ENCODE results near the gene ALPL. TPM values are rescaled to one million over a fixed set of nuclear protein-coding genes. Genes with fewer than 3 reads are reported as not detected.

Gene ALPL
- total and polyA plus RNA-seq, 9 donors, result 1.2 to 9.2 (median 3.8) TPM

DNA sequence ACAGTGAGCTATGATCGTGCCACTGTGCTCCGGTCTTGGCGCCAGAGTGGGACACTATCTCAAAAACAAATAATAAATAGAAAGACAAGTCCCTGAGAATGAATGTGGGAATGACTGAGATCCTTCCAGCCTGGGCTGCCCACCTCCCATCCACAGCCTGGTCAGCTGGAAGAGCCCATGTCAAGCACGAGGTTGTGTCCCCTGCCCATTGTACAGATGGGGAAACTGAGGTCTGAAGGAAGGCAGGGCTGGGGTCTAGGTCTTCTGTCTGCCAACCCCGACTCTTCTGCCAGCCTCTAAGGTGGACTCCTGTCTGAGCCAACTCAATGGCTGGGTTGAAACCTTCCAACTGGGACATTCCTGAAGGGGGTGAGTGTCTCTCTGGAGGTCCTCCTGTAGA, 80.4 kb downstream of the ALPL start:
- Histone ChIP-seq H3K27ac (no peak overlapping the region), H3K27me3 (no peaks in the 10 kb centered on the region), H3K4me1 (ENCODE audit: insufficient read depth) (no peaks in the 10 kb centered on the region), H3K9me3 (no peaks in the 10 kb centered on the region), H3K36me3 (no peaks in the 10 kb centered on the region), H3K4me3 (no peak overlapping the region)
- TF ChIP-seq, protein P1, sequence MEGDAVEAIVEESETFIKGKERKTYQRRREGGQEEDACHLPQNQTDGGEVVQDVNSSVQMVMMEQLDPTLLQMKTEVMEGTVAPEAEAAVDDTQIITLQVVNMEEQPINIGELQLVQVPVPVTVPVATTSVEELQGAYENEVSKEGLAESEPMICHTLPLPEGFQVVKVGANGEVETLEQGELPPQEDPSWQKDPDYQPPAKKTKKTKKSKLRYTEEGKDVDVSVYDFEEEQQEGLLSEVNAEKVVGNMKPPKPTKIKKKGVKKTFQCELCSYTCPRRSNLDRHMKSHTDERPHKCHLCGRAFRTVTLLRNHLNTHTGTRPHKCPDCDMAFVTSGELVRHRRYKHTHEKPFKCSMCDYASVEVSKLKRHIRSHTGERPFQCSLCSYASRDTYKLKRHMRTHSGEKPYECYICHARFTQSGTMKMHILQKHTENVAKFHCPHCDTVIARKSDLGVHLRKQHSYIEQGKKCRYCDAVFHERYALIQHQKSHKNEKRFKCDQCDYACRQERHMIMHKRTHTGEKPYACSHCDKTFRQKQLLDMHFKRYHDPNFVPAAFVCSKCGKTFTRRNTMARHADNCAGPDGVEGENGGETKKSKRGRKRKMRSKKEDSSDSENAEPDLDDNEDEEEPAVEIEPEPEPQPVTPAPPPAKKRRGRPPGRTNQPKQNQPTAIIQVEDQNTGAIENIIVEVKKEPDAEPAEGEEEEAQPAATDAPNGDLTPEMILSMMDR (IDR thresholded peaks at IDR 0.05), result no peak
- TF ChIP-seq POLR2A (IDR thresholded peaks at IDR 0.05) (no peak), EP300 (IDR thresholded peaks at IDR 0.05) (no peak)
- intact Hi-C loops (cut with DNase I), result loop anchor here in 1 of 4 donors (10.0 kb wide), 1 partner anchor 205 kb away; no protein-coding TSS in a partner anchor
- DNase-seq, result no peak
- WGBS, 3 donors, result 77 to 90% (median 81%) methylated on average over 5 of the region's 5 CpGs

DNA sequence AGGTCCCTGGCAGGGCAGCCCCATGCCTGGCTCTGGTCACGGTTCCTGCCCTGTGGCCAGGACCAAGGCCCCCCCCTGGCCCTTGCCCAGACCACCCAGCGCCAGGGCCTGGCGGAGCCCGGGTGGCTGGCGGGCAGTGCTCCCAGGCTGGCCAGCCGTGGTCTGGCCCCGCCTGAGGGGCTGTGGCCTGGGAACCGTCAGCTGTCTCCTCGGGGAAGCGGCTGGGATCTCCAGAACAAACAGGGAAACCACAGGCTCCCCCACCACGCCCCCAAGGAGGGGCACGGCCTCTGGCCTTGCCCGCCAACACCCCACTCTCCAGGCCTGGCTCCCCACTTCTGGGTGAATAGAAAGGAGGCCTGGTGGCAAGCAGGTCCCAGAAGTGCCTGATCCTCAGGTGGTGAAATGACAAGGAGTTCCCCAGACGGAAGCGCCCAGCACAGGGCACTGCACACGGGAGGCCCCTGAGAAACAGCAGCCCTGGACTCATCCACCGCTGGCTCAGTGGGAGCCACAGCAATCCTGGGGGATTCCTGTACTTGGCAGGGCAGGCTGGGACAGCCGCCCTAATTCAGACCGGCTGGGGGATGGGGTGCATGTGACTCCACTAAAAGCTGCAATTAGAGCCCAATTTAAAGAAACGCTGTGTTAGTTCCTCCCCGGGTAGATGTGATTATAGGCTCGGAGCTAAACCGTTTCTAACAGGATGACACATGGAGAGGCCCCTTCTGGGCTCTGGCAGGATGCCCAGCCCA, 81.1 kb downstream of the ALPL start:
- TF ChIP-seq EP300 (IDR thresholded peaks at IDR 0.05) (no peak), POLR2A (IDR thresholded peaks at IDR 0.05) (no peak)
- TF ChIP-seq, protein P1 (IDR thresholded peaks at IDR 0.05), result no peak
- no peak overlapping the region for H3K27ac ChIP-seq
- no peak for DNase-seq
- no peak overlapping the region for H3K4me3 ChIP-seq
- WGBS, 3 donors, result 30 to 43% (median 41%) methylated on average over 16 to 23 of the region's 23 CpGs
- H3K4me1 ChIP-seq (ENCODE audit: insufficient read depth), result no peaks in the 10 kb centered on the region
- H3K9me3 ChIP-seq, result no peaks in the 10 kb centered on the region
- no peaks in the 10 kb centered on the region for H3K27me3 ChIP-seq
- intact Hi-C loops (cut with DNase I), result loop anchor here in 1 of 4 donors (10.0 kb wide), 1 partner anchor 206 kb away; no protein-coding TSS in a partner anchor
- no peaks in the 10 kb centered on the region for H3K36me3 ChIP-seq

DNA sequence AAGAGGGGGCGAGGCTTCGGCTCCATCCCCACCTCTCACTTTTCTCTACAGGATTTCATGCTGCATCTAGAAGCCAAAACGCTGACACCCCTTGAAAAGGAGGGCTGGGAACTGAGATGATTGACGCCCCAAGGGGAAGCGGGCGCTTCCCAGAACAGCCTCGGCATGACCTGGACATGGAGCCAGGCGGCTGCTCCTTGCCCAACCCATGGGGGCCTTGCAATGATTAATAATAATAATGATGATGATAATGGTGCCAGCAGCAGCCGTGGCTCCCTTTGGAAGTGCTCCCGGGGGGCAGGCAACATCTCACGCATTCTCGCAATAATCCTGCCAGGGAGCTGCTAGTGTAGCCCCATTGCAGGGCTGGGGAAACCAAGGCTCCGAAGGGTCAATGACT, 81.7 kb downstream of the ALPL start:
- TF ChIP-seq, protein P1 (IDR thresholded peaks at IDR 0.05), result no peak
- TF ChIP-seq EP300 (IDR thresholded peaks at IDR 0.05) (no peak), POLR2A (IDR thresholded peaks at IDR 0.05) (no peak)
- DNase-seq, result no peak
- H3K27ac ChIP-seq, result no peak overlapping the region
- no peaks in the 10 kb centered on the region for H3K27me3 ChIP-seq
- H3K4me1 ChIP-seq (ENCODE audit: insufficient read depth), result no peaks in the 10 kb centered on the region
- 44 to 48% (median 47%) methylated on average over 13 of the region's 13 CpGs for WGBS, 3 donors
- no peaks in the 10 kb centered on the region for H3K36me3 ChIP-seq
- no peaks in the 10 kb centered on the region for H3K9me3 ChIP-seq
- intact Hi-C loops (cut with DNase I), result loop anchor here in 1 of 4 donors (10.0 kb wide), 1 partner anchor 206 kb away; no protein-coding TSS in a partner anchor
- H3K4me3 ChIP-seq, result no peak overlapping the region

DNA sequence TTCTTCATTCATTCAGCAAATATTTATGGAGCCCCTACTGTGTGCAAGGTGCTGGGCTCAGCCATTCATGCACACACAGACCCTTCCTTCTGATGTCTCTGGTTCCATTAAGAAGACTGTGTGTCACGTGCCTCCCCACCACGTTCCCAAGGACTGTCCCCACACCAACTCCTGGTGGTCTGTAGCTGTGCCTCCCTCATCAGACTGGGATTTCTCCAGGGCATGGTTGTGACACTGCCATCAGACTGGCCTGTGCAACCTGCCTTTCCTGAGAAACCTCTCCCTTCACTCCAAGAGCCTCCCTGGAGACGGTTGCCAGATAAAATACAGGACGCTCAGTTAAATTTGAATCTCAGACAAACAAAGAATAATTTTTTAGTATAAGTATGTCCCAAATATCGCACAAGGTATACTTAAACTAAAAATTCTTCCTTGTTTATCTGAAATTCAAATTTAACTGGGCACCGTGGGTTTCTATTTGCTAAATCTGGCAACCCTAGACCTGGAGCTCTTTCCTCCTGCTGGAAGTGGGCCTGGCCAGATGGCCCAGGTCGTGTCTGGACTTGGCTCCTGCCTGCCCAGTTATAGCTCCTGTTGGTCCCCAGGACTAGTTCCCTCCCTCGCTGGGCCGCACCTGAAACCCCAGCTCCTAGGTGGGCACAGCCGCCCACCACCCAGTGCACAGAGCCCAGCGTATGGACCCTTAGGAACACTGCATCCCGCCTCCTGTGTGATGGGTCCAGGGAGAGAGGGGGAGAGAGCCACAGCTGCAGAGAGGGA, 83.1 kb downstream of the ALPL start:
- H3K27ac ChIP-seq, result no peak overlapping the region
- intact Hi-C loops (cut with DNase I), result loop anchor here in 1 of 4 donors (10.0 kb wide), 1 partner anchor 207 kb away; no protein-coding TSS in a partner anchor
- no peaks in the 10 kb centered on the region for H3K36me3 ChIP-seq
- TF ChIP-seq EP300 (IDR thresholded peaks at IDR 0.05) (no peak), POLR2A (IDR thresholded peaks at IDR 0.05) (no peak)
- TF ChIP-seq, protein P1 (IDR thresholded peaks at IDR 0.05), result no peak
- no peak for DNase-seq
- no peaks in the 10 kb centered on the region for H3K9me3 ChIP-seq
- H3K27me3 ChIP-seq, result no peaks in the 10 kb centered on the region
- no peak overlapping the region for H3K4me3 ChIP-seq
- WGBS, 3 donors, result 79 to 83% (median 82%) methylated on average over 12 of the region's 12 CpGs
- no peaks in the 10 kb centered on the region for H3K4me1 ChIP-seq (ENCODE audit: insufficient read depth)

Measured in ovary (tissue), 9 donors.